HEK293 (cell line): ENCODE data around the gene TVP23C.

Source experiments
- CTCF ChIP-seq: fragments of 450-650 bp; formaldehyde crosslinking; IDR thresholded peaks from 2 replicates; pipeline ENCODE4 v1.5.1; 2016; ENCODE audit warnings: missing biosample characterization, missing genetic modification characterization
- PRDM1 ChIP-seq: fragments of 450-650 bp; formaldehyde crosslinking; IDR thresholded peaks from 2 replicates; pipeline ENCODE4; 2016; ENCODE audit warnings: missing biosample characterization, missing genetic modification characterization
- RBAK ChIP-seq: fragments of 450-650 bp; formaldehyde crosslinking; IDR thresholded peaks from 2 replicates; pipeline ENCODE4 v1.5.1; 2016; ENCODE audit warnings: missing biosample characterization, missing genetic modification characterization
- ZBTB7A ChIP-seq: fragments of 450-650 bp; formaldehyde crosslinking; IDR thresholded peaks from 2 replicates; pipeline ENCODE4 v1.5.1; 2016; ENCODE audit warnings: low read depth, missing biosample characterization, missing genetic modification characterization
- ZNF211 ChIP-seq: fragments of 450-650 bp; formaldehyde crosslinking; IDR thresholded peaks from 2 replicates; pipeline ENCODE4 v1.5.1; 2016; ENCODE audit warnings: low read depth, missing biosample characterization, missing genetic modification characterization
- ZNF280D ChIP-seq: fragments of 450-650 bp; formaldehyde crosslinking; IDR thresholded peaks from 2 replicates; pipeline ENCODE4 v1.5.1; 2016; ENCODE audit warnings: missing biosample characterization, missing genetic modification characterization
- ZNF449 ChIP-seq: fragments of 450-650 bp; formaldehyde crosslinking; IDR thresholded peaks from 2 replicates; pipeline ENCODE4 v1.5.1; 2017; ENCODE audit warnings: missing biosample characterization, mild to moderate bottlenecking, missing genetic modification characterization, moderate library complexity
- ZNF549 ChIP-seq: fragments of 450-650 bp; IDR thresholded peaks from 2 replicates; pipeline ENCODE4 v1.5.1; 2018; ENCODE audit warnings: missing biosample characterization, missing genetic modification characterization, mild to moderate bottlenecking, inconsistent platforms, moderate library complexity
- ZNF560 ChIP-seq: fragments of 450-650 bp; formaldehyde crosslinking; IDR thresholded peaks from 2 replicates; pipeline ENCODE4 v1.5.1; 2017; ENCODE audit warnings: missing biosample characterization, missing genetic modification characterization, borderline replicate concordance
- ZNF621 ChIP-seq: fragments of 450-650 bp; formaldehyde crosslinking; IDR thresholded peaks from 2 replicates; pipeline ENCODE4 v1.5.1; 2017; ENCODE audit warnings: missing biosample characterization, missing genetic modification characterization
- ZNF76 ChIP-seq: fragments of 450-650 bp; formaldehyde crosslinking; IDR thresholded peaks from 2 replicates; pipeline ENCODE4; 2016; ENCODE audit warnings: low read depth, missing biosample characterization, missing genetic modification characterization, borderline replicate concordance
- ZNF777 ChIP-seq: fragments of 450-650 bp; formaldehyde crosslinking; IDR thresholded peaks from 2 replicates; pipeline ENCODE4 v1.5.1; 2017; ENCODE audit warnings: missing biosample characterization, missing genetic modification characterization, borderline replicate concordance

DNA sequence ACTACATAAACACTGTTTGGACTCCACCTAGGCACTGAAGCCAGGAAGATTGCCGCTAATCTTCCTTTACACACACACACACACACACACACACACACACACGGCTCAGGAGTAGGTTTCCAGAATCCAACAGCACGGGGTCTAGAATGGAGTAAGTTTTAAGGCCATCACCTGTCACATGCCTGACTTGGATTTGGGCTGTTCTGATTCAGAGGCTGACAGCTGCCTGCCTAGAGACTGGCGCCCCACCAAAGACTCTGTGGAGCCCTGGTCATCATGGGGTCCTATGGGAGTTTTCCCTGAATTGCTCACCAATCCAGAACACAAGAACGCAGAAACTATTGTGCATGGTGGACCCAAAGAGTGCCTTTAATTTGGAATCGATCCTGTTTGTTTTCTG lies 106.8 kb downstream of the TVP23C start:
- TF ChIP-seq ZNF280D (tag by site-specific recombination) (no peak), CTCF (tag by site-specific recombination) (no peak), PRDM1 (tag by site-specific recombination) (no peak), ZBTB7A (tag by site-specific recombination) (no peak), ZNF777 (no peak), ZNF211 (tag by site-specific recombination) (no peak), ZNF621 (tag by site-specific recombination) (no peak), ZNF549 (tag by site-specific recombination) (no peak), RBAK (tag by site-specific recombination) (no peak), ZNF449 (tag by site-specific recombination) (no peak), ZNF76 (tag by site-specific recombination) (no peak), ZNF560 (tag by site-specific recombination) (no peak)
